ENCODE data around the gene GTF2E1. TPM values are rescaled to one million over a fixed set of nuclear protein-coding genes. Genes with fewer than 3 reads are reported as not detected.

GTF2E1 gene
- total RNA-seq (ENCODE audit: low replicate concordance), result 42.2 and 78.2 TPM in 2 replicates

DNA sequence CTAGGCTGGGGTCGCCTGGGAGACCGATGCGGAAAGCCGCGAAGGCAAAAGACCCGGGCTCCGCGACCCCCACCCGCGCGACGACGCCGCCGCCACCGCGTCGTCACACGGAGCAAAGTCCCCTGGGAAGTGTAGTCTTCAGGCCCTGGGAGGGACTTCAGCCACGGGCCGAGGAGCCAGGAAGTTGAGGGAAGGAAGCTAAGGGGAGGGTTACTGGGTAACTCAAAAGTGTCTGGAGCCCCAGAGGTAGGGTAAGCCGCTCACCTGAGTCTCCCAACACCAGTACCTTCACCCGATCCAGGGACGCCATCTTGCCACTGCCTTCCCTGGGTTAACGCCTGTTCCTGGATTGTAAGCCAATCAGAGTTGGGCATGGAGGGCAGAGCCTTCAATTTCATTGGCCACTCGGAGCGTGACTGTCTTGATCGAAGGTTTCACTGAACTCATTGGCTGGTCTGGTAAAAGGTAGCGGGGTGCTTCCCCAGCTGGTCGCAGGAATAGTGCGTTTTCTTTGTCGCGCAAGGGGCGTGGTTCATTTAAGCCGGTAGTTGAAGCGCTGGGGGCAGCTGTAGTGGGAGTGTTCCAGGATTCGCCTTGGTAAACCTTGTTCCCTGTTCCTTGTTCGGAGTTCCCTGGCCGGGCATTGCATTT, at the start of gene GTF2E1, which contains the start of gene RABL3:
GTF2E1 (plus strand) TSS at position 547 of the 651 bp plus-strand sequence. CDS start 7,809 bp downstream, outside the sequence.
RABL3 (minus strand) TSS at position 319 of the 651 bp plus-strand sequence; CDS start at position 310, 9 bp downstream.
- TF ChIP-seq CTCF (IDR thresholded peaks at IDR 0.05), result no peak
- TF ChIP-seq EZH2phosphoT487 (IDR thresholded peaks at IDR 0.05), result no peak
- TF ChIP-seq EZH2 (IDR thresholded peaks at IDR 0.05), result no peak
- peaks cover 19% of the 10 kb centered on the region for H3K4me1 Mint-ChIP-seq
- H4K20me1 ChIP-seq (ENCODE audit: low read depth), result no peaks in the 10 kb centered on the region
- peaks cover 5% of the 10 kb centered on the region for H3K9me3 Mint-ChIP-seq
- peaks cover 2% of the 10 kb centered on the region for H3K27me3 Mint-ChIP-seq (ENCODE audit: insufficient read depth, low read depth)
- H3K27ac ChIP-seq, result peak within 1 kb of the TSS; percentile 98
- H3K27ac Mint-ChIP-seq, result peak within 1 kb of the TSS; percentile 98
- H3K36me3 Mint-ChIP-seq, result peaks cover 10% of the 10 kb centered on the region
- no peaks in the 10 kb centered on the region for H3K27me3 ChIP-seq
- H3K4me3 Mint-ChIP-seq, result peak within 1 kb of the TSS; percentile 87
- H3K4me2 ChIP-seq, result peak within 1 kb of the TSS; percentile 92
- peaks cover 53% of the 10 kb centered on the region for H3K79me2 ChIP-seq (ENCODE audit: low read depth)
- no peaks in the 10 kb centered on the region for H3K36me3 ChIP-seq
- peak within 1 kb of the TSS; percentile 93 for H3K4me3 ChIP-seq
- peak within 1 kb of the TSS; percentile 100 for H2AFZ ChIP-seq (replicated peaks)
- H3K9ac ChIP-seq, result peak within 1 kb of the TSS; percentile 95
- no peaks in the 10 kb centered on the region for H3F3A ChIP-seq (ENCODE audit: low read depth)
- H3K9me3 ChIP-seq (ENCODE audit: low read depth), result peaks cover under 1% of the 10 kb centered on the region
- peak; percentile 98 for DNase-seq (ENCODE audit: low spot score)
- H3K4me1 ChIP-seq, result peaks cover 8% of the 10 kb centered on the region

GRCh38 chr3:120693439-120694171, 48.9 kb upstream of the GTF2E1 start:
- Histone ChIP-seq H3F3A (ENCODE audit: low read depth) (no peaks in the 10 kb centered on the region), H3K4me3 (no peak overlapping the region), H3K27ac (no peak overlapping the region), H3K4me1 (no peaks in the 10 kb centered on the region), H3K9ac (no peak overlapping the region), H3K79me2 (ENCODE audit: low read depth) (no peaks in the 10 kb centered on the region), H3K27me3 (no peaks in the 10 kb centered on the region), H3K4me2 (no peak overlapping the region), H3K36me3 (no peaks in the 10 kb centered on the region), H3K9me3 (ENCODE audit: low read depth) (no peaks in the 10 kb centered on the region), H2AFZ (replicated peaks) (no peak overlapping the region), H4K20me1 (ENCODE audit: low read depth) (no peaks in the 10 kb centered on the region)
- peaks cover 4% of the 10 kb centered on the region for H3K36me3 Mint-ChIP-seq
- no peak overlapping the region for H3K4me3 Mint-ChIP-seq
- DNase-seq (ENCODE audit: low spot score), result no peak
- no peaks in the 10 kb centered on the region for H3K9me3 Mint-ChIP-seq
- H3K27ac Mint-ChIP-seq, result no peak overlapping the region
- TF ChIP-seq EZH2 (IDR thresholded peaks at IDR 0.05), result no peak
- no peak for TF ChIP-seq EZH2phosphoT487 (IDR thresholded peaks at IDR 0.05)
- TF ChIP-seq CTCF (IDR thresholded peaks at IDR 0.05), result no peak
- peaks cover 7% of the 10 kb centered on the region for H3K4me1 Mint-ChIP-seq
- no peaks in the 10 kb centered on the region for H3K27me3 Mint-ChIP-seq (ENCODE audit: insufficient read depth, low read depth)

GRCh38 chr3:120699333-120699732, 43.2 kb upstream of the GTF2E1 start:
- Histone ChIP-seq H3K4me1 (no peaks in the 10 kb centered on the region), H3K27me3 (no peaks in the 10 kb centered on the region), H3K9me3 (ENCODE audit: low read depth) (no peaks in the 10 kb centered on the region), H2AFZ (replicated peaks) (no peak overlapping the region), H3K4me3 (no peak overlapping the region), H3K36me3 (no peaks in the 10 kb centered on the region), H4K20me1 (ENCODE audit: low read depth) (no peaks in the 10 kb centered on the region), H3K9ac (no peak overlapping the region), H3F3A (ENCODE audit: low read depth) (no peaks in the 10 kb centered on the region), H3K27ac (no peak overlapping the region), H3K4me2 (no peak overlapping the region), H3K79me2 (ENCODE audit: low read depth) (no peaks in the 10 kb centered on the region)
- no peak for DNase-seq (ENCODE audit: low spot score)
- Mint-ChIP-seq H3K36me3 (peaks cover 5% of the 10 kb centered on the region), H3K27me3 (ENCODE audit: insufficient read depth, low read depth) (no peaks in the 10 kb centered on the region), H3K4me3 (no peak overlapping the region), H3K9me3 (no peaks in the 10 kb centered on the region), H3K4me1 (peaks cover 2% of the 10 kb centered on the region), H3K27ac (no peak overlapping the region)
- TF ChIP-seq EZH2 (IDR thresholded peaks at IDR 0.05) (no peak), EZH2phosphoT487 (IDR thresholded peaks at IDR 0.05) (no peak), CTCF (IDR thresholded peaks at IDR 0.05) (no peak)
